GM23338 (cell line): Measurements from ENCODE around the gene CAP1. TPM values are rescaled to one million over a fixed set of nuclear protein-coding genes. Genes with fewer than 3 reads are reported as not detected.

ENCODE experiments used
- ATAC-seq: fragments of 200-7000 bp; cut with Tn5 transposase; 3 replicates; pipeline ENCODE4 v1.9.1; 2020
- DNase-seq: peaks from one replicate; pipeline ENCODE4 v3.0.0-alpha.2; 2015; ENCODE audit warnings: low spot score
- H2AFZ ChIP-seq: fragments of 200-600 bp; sonication (generic); 2 replicates; pipeline ENCODE4 v1.8.0; 2016; ENCODE audit warnings: antibody characterized with exemption, mild to moderate bottlenecking, moderate library complexity
- H3F3A ChIP-seq: fragments of 200-600 bp; sonication (generic); replicated peaks from 2 replicates; pipeline ENCODE4 v1.8.0; 2017; ENCODE audit warnings: antibody characterized with exemption, mixed run types, low read depth
- H3K27ac ChIP-seq: fragments of 200-600 bp; sonication (generic); 2 replicates; pipeline ENCODE4 v1.6.1; 2016; ENCODE audit warnings: low read depth
- H3K27me3 ChIP-seq: fragments of 200-600 bp; sonication (generic); 2 replicates; pipeline ENCODE4 v1.8.0; 2016; ENCODE audit warnings: mild to moderate bottlenecking, mixed run types, moderate library complexity; ENCODE audit not compliant: insufficient read depth
- H3K36me3 ChIP-seq: fragments of 200-600 bp; sonication (generic); 2 replicates; pipeline ENCODE4 v1.8.0; 2016; ENCODE audit warnings: mild to moderate bottlenecking; ENCODE audit not compliant: insufficient read depth
- H3K4me1 ChIP-seq: fragments of 200-600 bp; sonication (generic); 2 replicates; pipeline ENCODE4 v1.8.0; 2016; ENCODE audit warnings: mild to moderate bottlenecking, moderate library complexity; ENCODE audit not compliant: insufficient read depth
- H3K4me2 ChIP-seq: fragments of 200-600 bp; sonication (generic); 2 replicates; pipeline ENCODE4 v1.7.1; 2017; ENCODE audit warnings: mixed run types
- H3K4me3 ChIP-seq: fragments of 200-600 bp; sonication (generic); 2 replicates; pipeline ENCODE4 v1.6.1; 2016; ENCODE audit warnings: mixed run types
- H3K79me2 ChIP-seq: fragments of 200-600 bp; sonication (generic); replicated peaks from 2 replicates; pipeline ENCODE4 v1.8.0; 2017; ENCODE audit warnings: mild to moderate bottlenecking; ENCODE audit not compliant: insufficient read depth
- H3K9me2 ChIP-seq: fragments of 200-600 bp; sonication (generic); 2 replicates; pipeline ENCODE4 v1.8.0; 2017; ENCODE audit not compliant: insufficient read depth
- H4K20me1 ChIP-seq: fragments of 200-600 bp; sonication (generic); replicated peaks from 2 replicates; pipeline ENCODE4 v1.8.0; 2017; ENCODE audit warnings: mild to moderate bottlenecking; ENCODE audit not compliant: insufficient read depth
- H3K27ac Mint-ChIP-seq: 2 replicates; pipeline ENCODE4 v1.8.0; 2020; ENCODE audit warnings: inconsistent platforms, mild to moderate bottlenecking, moderate library complexity, mixed read lengths
- H3K27me3 Mint-ChIP-seq: 3 replicates; pipeline ENCODE4 v1.8.0; 2022; ENCODE audit warnings: low read depth, mild to moderate bottlenecking, moderate library complexity, mixed read lengths, inconsistent platforms; ENCODE audit not compliant: insufficient read depth, poor library complexity
- H3K36me3 Mint-ChIP-seq: 3 replicates; pipeline ENCODE4 v1.8.0; 2021; ENCODE audit warnings: low read depth, mild to moderate bottlenecking, inconsistent platforms, moderate library complexity, mixed read lengths
- H3K4me1 Mint-ChIP-seq: 3 replicates; pipeline ENCODE4 v1.8.0; 2020; ENCODE audit warnings: mild to moderate bottlenecking, inconsistent platforms, mixed read lengths
- H3K4me3 Mint-ChIP-seq: 3 replicates; pipeline ENCODE4 v1.8.0; 2021; ENCODE audit warnings: moderate library complexity, mild to moderate bottlenecking, inconsistent platforms, mixed read lengths
- H3K9me3 Mint-ChIP-seq: 3 replicates; pipeline ENCODE4 v1.8.0; 2020; ENCODE audit warnings: moderate library complexity, mild to moderate bottlenecking, inconsistent platforms, mixed read lengths
- CREB1 ChIP-seq: fragments of 250-450 bp; sonication (Bioruptor Pico); IDR thresholded peaks from 2 replicates; pipeline ENCODE4 v1.5.0; 2020; ENCODE audit warnings: low read depth, mild to moderate bottlenecking, moderate library complexity
- CTCF ChIP-seq, 2 experiments: fragments of 200-600 bp in 1 of 2; sonication (generic) in 1 of 2; conservative IDR thresholded peaks; 2 replicates each; pipeline versions ENCODE4 v1.5.1 to v1.6.1; 2016 to 2017; ENCODE audit warnings: antibody characterized with exemption in 2 of 2, low read depth in 2 of 2, mild to moderate bottlenecking in 2 of 2, moderate library complexity in 1 of 2
- ETS1 ChIP-seq: IDR thresholded peaks from 2 replicates; pipeline ENCODE4 v1.6.1; 2016; ENCODE audit warnings: antibody characterized with exemption
- EZH2 ChIP-seq: fragments of 200-600 bp; sonication (generic); IDR thresholded peaks from one replicate; pipeline ENCODE4 v1.8.0; 2017; ENCODE audit warnings: antibody characterized with exemption, mild to moderate bottlenecking, low read depth; ENCODE audit not compliant: unreplicated experiment
- EZH2phosphoT487 ChIP-seq: fragments of 200-600 bp; sonication (generic); IDR thresholded peaks from one replicate; pipeline ENCODE4 v1.8.1; 2018; ENCODE audit warnings: antibody characterized with exemption; ENCODE audit not compliant: unreplicated experiment
- JUNB ChIP-seq: IDR thresholded peaks from one replicate; pipeline ENCODE4 v1.6.1; 2016; ENCODE audit warnings: antibody characterized with exemption; ENCODE audit not compliant: unreplicated experiment
- NANOG ChIP-seq: IDR thresholded peaks from 2 replicates; pipeline ENCODE4 v1.6.1; 2016; ENCODE audit warnings: antibody characterized with exemption, borderline replicate concordance
- POLR2AphosphoS5 ChIP-seq: IDR thresholded peaks from 2 replicates; pipeline ENCODE4 v1.6.1; 2016; ENCODE audit warnings: antibody characterized with exemption, low read depth
- REST ChIP-seq: IDR thresholded peaks from one replicate; pipeline ENCODE4 v1.6.1; 2018; ENCODE audit warnings: antibody characterized with exemption; ENCODE audit not compliant: unreplicated experiment
- STAT1 ChIP-seq: IDR thresholded peaks from one replicate; pipeline ENCODE4 v1.6.1; 2016; ENCODE audit warnings: antibody characterized with exemption; ENCODE audit not compliant: unreplicated experiment
- ZNF114 ChIP-seq: fragments of 250-450 bp; sonication (Bioruptor Pico); IDR thresholded peaks from 2 replicates; pipeline ENCODE4 v1.5.0; 2020; ENCODE audit warnings: mild to moderate bottlenecking, moderate library complexity
- ZNF331 ChIP-seq: fragments of 250-450 bp; sonication (Bioruptor Pico); IDR thresholded peaks from 2 replicates; pipeline ENCODE4 v1.5.0; 2020; ENCODE audit warnings: low read depth, mild to moderate bottlenecking, moderate library complexity
- ZNF462 ChIP-seq: fragments of 250-450 bp; sonication (Bioruptor Pico); IDR thresholded peaks from 2 replicates; pipeline ENCODE4 v1.5.0; 2020; ENCODE audit warnings: mild to moderate bottlenecking, moderate library complexity
- polyA plus RNA-seq: library from polyadenylated mRNA; unstranded; fragments of >200 nt; fragmentation: Nextera tagmentation; extraction: Ambion mirVana; gene quantifications from 2 replicates; pipeline ENCODE4 v1.2.1, GENCODE V29; 2016
- total RNA-seq: library from RNA; depleted of rRNA; stranded (reverse); fragments of >200 nt; shearing (Covaris generic); gene quantifications from 2 replicates; pipeline ENCODE4 v1.2.3, GENCODE V29; 2014

Gene CAP1
- total and polyA plus RNA-seq, 2 experiments from 2014 or later: 133 to 254 TPM

GRCh38 chr1:40075266-40075665 is 34.7 kb downstream of the CAP1 start:
- peaks cover 14% of the 10 kb centered on the region for H4K20me1 ChIP-seq
- no peak for DNase-seq
- H3K27ac ChIP-seq: no peak overlapping the region
- H3K4me3 ChIP-seq: no peak overlapping the region
- peaks cover 77% of the 10 kb centered on the region for H3K36me3 Mint-ChIP-seq
- TF ChIP-seq NANOG (no peak), STAT1 (no peak), JUNB (no peak), POLR2AphosphoS5 (no peak), CREB1 (CRISPR knock-in tag) (no peak), ZNF331 (CRISPR knock-in tag) (no peak), ETS1 (no peak), EZH2phosphoT487 (no peak), CTCF (conservative IDR thresholded peaks at IDR 0.05; ENCODE audit: low read depth in 2 of 2) (no peak), ZNF462 (CRISPR knock-in tag) (no peak), ZNF114 (CRISPR knock-in tag) (no peak), REST (no peak), EZH2 (no peak)
- peaks cover 1% of the 10 kb centered on the region for H3K27me3 Mint-ChIP-seq
- H3K27me3 ChIP-seq: no peaks in the 10 kb centered on the region
- no peaks in the 10 kb centered on the region for H3K9me3 Mint-ChIP-seq
- no peak overlapping the region for H3K4me3 Mint-ChIP-seq
- H3K4me1 ChIP-seq: no peaks in the 10 kb centered on the region
- no peaks in the 10 kb centered on the region for H3K4me1 Mint-ChIP-seq
- H3K36me3 ChIP-seq: peaks cover 61% of the 10 kb centered on the region
- no peak for ATAC-seq
- no peaks in the 10 kb centered on the region for H3K9me2 ChIP-seq
- H3K4me2 ChIP-seq: no peak overlapping the region
- no peak overlapping the region for H3K27ac Mint-ChIP-seq
- H3K79me2 ChIP-seq: no peaks in the 10 kb centered on the region
- no peak overlapping the region for H2AFZ ChIP-seq
- H3F3A ChIP-seq: peaks cover 16% of the 10 kb centered on the region; the same call in 1 of the 2 replicates
